HG03439 (cell line): ENCODE results near the gene SSC5D.

ENCODE experiments used
- ATAC-seq: cut with Tn5 transposase; IDR thresholded peaks from one replicate; pipeline ENCODE4 v1.9.1; 2021; ENCODE audit warnings: mild to moderate bottlenecking, moderate library complexity; ENCODE audit not compliant: unreplicated experiment

SSC5D gene

GRCh38 chr19:55552620-55553019, 64.4 kb downstream of the SSC5D start:
- ATAC-seq = no peak

GRCh38 chr19:55553217-55554182, 65.3 kb downstream of the SSC5D start:
- ATAC-seq = no peak

GRCh38 chr19:55554302-55554701, 66.1 kb downstream of the SSC5D start:
- no peak for ATAC-seq

- no peak for ATAC-seq
These were observed 66.5 kb downstream of the SSC5D start for GRCh38 chr19:55554741-55555152.

- no peak for ATAC-seq
These were observed 71.4 kb downstream of the SSC5D start for GRCh38 chr19:55559684-55560083.

- ATAC-seq = no peak
These were observed 75.0 kb downstream of the SSC5D start for GRCh38 chr19:55563261-55563690.

GRCh38 chr19:55566823-55567222, 78.6 kb downstream of the SSC5D start:
- no peak for ATAC-seq

GRCh38 chr19:55567708-55568328, 79.6 kb downstream of the SSC5D start:
- ATAC-seq = no peak
